Measurements from ENCODE around the gene EVA1A. TPM values are rescaled to one million over a fixed set of nuclear protein-coding genes. Genes with fewer than 3 reads are reported as not detected.

Gene EVA1A
- total and polyA plus RNA-seq, 2 of the 8 experiments (the other 6 are each of a cell fraction or from before 2014, with no cell fraction given), result 2.4 to 4.3 TPM

DNA sequence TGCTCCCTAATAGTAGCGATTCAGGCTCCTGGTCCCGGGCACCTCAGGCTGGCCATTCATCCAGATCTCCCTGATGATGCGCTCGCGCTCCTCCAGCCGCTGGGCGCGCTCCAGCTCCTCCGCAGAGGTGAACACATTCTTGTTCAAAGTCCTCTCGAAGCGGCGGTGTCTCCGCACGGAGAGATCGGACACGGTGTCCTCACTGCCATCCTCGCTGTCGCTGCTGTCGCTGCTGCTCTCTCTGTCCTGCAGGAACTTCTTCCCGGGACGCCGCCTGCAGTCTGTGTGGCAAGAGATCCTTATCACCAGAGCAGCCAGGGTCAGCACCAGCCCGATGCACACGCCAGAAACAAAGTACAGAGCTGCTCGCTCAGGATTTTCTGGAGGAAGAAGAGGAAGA lies 67.5 kb downstream of the EVA1A start:
- Histone ChIP-seq H3K4ac (replicated peaks; ENCODE audit: insufficient read length, low read depth, low read length) (no peak overlapping the region), H3K4me2 (ENCODE audit: insufficient read depth in 1 of 2, low read depth in 2 of 2, low read length in 2 of 2) (no peak overlapping the region), H3K4me1 (replicated peaks in 1 of 4; ENCODE audit: control insufficient read depth in 3 of 4, insufficient read depth in 4 of 4, low read length in 3 of 4) (peaks cover 0 to 2% (median 0%) of the 10 kb centered on the region in 4 experiments; a peak in 2 of 7 replicates), H3K23me2 (ENCODE audit: low read depth, low read length) (no peaks in the 10 kb centered on the region), H3K4me3 (ENCODE audit: extremely low read depth in 1 of 4, insufficient read depth in 2 of 4, low read depth in 3 of 4, low read length in 4 of 4) (no peak overlapping the region), H3K14ac (ENCODE audit: insufficient read length) (no peak overlapping the region), H2AFZ (ENCODE audit: low read length) (no peak overlapping the region), H4K5ac (ENCODE audit: insufficient read length, low read depth, low read length) (no peak overlapping the region), H3K79me1 (ENCODE audit: low read depth, low read length) (no peaks in the 10 kb centered on the region), H3K23ac (ENCODE audit: insufficient read length) (no peak overlapping the region), H2AK5ac (ENCODE audit: low read depth, low read length) (no peak overlapping the region), H4K20me1 (replicated peaks in 1 of 2; ENCODE audit: control insufficient read depth in 1 of 2, insufficient read depth in 2 of 2, low read length in 2 of 2) (no peaks in the 10 kb centered on the region), H2BK15ac (ENCODE audit: low read length) (no peak overlapping the region), H2BK120ac (replicated peaks; ENCODE audit: low read depth, low read length) (no peak overlapping the region), H3K9ac (replicated peaks in 1 of 4; ENCODE audit: extremely low read depth in 1 of 4, low read depth in 3 of 4, low read length in 3 of 4) (no peak overlapping the region), H3K79me2 (ENCODE audit: control insufficient read depth in 1 of 2, insufficient read depth in 2 of 2, low read length in 2 of 2) (no peaks in the 10 kb centered on the region), H4K8ac (ENCODE audit: extremely low read depth, insufficient read depth, low read length) (peak overlapping the region; percentile 9; the same call in 1 of the 2 replicates), H3K18ac (ENCODE audit: extremely low read depth, low read length) (no peak overlapping the region), H2BK5ac (ENCODE audit: low read depth, low read length) (no peak overlapping the region), H3K9me3 (ENCODE audit: insufficient read depth in 2 of 2, low read depth in 1 of 2, low read length in 1 of 2) (no peaks in the 10 kb centered on the region), H3K27me3 (replicated peaks in 1 of 4; ENCODE audit: control insufficient read depth in 3 of 4, extremely low read depth in 1 of 4, insufficient read depth in 3 of 4, low read length in 3 of 4) (no peaks in the 10 kb centered on the region), H3K56ac (replicated peaks; ENCODE audit: insufficient read length, low read depth, low read length) (no peak overlapping the region), H2BK12ac (ENCODE audit: low read depth, low read length) (no peak overlapping the region), H3K27ac (ENCODE audit: low read depth, low read length) (no peak overlapping the region), H3K36me3 (ENCODE audit: control insufficient read depth in 2 of 4, insufficient read depth in 4 of 4, low read length in 3 of 4) (no peaks in the 10 kb centered on the region), H2BK20ac (ENCODE audit: low read length) (no peak overlapping the region), H4K91ac (replicated peaks; ENCODE audit: insufficient read length, low read length) (no peak overlapping the region)
- DNase-seq (ENCODE audit: low read depth in 1 of 2, low spot score in 2 of 2), result no peak
- WGBS, 2 experiments (ENCODE audit: extremely low coverage in 1 of 2, insufficient coverage in 1 of 2, insufficient read length in 1 of 2, insufficient replicate concordance in 2 of 2, low coverage in 1 of 2, low lambda C conversion rate in 2 of 2, missing lambda C conversion rate in 1 of 2), result 96% methylated on average over 25 of the region's 25 CpGs; no CpG with 5 or more reads in 1 of the 2 experiments
- ChIA-PET POLR2A (ENCODE audit: partially characterized antibody) (no interaction called here), CTCF (ENCODE audit: partially characterized antibody) (interaction anchor here (1.9 kb wide), 1 partner anchor 12 kb away, joined by 7 read pairs; no protein-coding TSS in a partner anchor)
- no peak for FAIRE-seq
- TF ChIP-seq KDM1A (IDR thresholded peaks at IDR 0.05; ENCODE audit: borderline replicate concordance, low read length) (no peak), CBX5 (IDR thresholded peaks at IDR 0.05; ENCODE audit: low read depth, low read length) (no peak), ZNF274 (IDR thresholded peaks at IDR 0.05; ENCODE audit: borderline replicate concordance, extremely low read depth, low read length) (no peak), YY1 (IDR thresholded peaks at IDR 0.05; ENCODE audit: low read depth, low read length) (no peak), RNF2 (IDR thresholded peaks at IDR 0.05; ENCODE audit: borderline replicate concordance, low read depth, low read length, missing control alignments, poor library complexity, severe bottlenecking) (no peak), CEBPB (IDR thresholded peaks at IDR 0.05; ENCODE audit: low read depth, low read length) (no peak), ATF2 (IDR thresholded peaks at IDR 0.05; ENCODE audit: low read length) (no peak), RAD21 (IDR thresholded peaks at IDR 0.05 in 1 of 2, conservative IDR thresholded peaks at IDR 0.05 in 1 of 2; ENCODE audit: low read depth in 2 of 2, low read length in 2 of 2) (no peak), BACH1 (IDR thresholded peaks at IDR 0.05; ENCODE audit: low read length) (no peak), SIRT6 (IDR thresholded peaks at IDR 0.05; ENCODE audit: low read length) (no peak), BCL11A (IDR thresholded peaks at IDR 0.05; ENCODE audit: low read depth in 2 of 2, low read length in 2 of 2) (no peak), SAP30 (IDR thresholded peaks at IDR 0.05; ENCODE audit: insufficient read depth, insufficient replicate concordance, low read length) (no peak)

Data from H1 (cell line).